HepG2 (cell line): Measurements from ENCODE around the gene LSR. TPM values are rescaled to one million over a fixed set of nuclear protein-coding genes. Genes with fewer than 3 reads are reported as not detected.
A peak's percentile ranks its signal among the peaks of the same experiment; 100 is the strongest.

Source experiments
- FOSL2 ChIP-seq: sonication (generic); formaldehyde crosslinking; IDR thresholded peaks from 2 replicates; pipeline ENCODE4 v1.4.0; 2020; ENCODE audit warnings: missing genetic modification reagents
- GATA4 ChIP-seq: sonication (generic); IDR thresholded peaks from 2 replicates; pipeline ENCODE4 v1.6.1; 2016; ENCODE audit warnings: antibody characterized with exemption, low read depth, borderline replicate concordance
- ISL2 ChIP-seq: sonication (generic); formaldehyde crosslinking; IDR thresholded peaks from 2 replicates; pipeline ENCODE4 v1.5.0; 2020; ENCODE audit warnings: missing genetic modification reagents
- MIER3 ChIP-seq: IDR thresholded peaks from 2 replicates; pipeline ENCODE4 v1.6.1; 2016; ENCODE audit warnings: missing compliant biosample characterization, borderline replicate concordance
- MXD4 ChIP-seq: IDR thresholded peaks from 2 replicates; pipeline ENCODE4 v1.6.1; 2016; ENCODE audit warnings: mild to moderate bottlenecking, missing biosample characterization, missing genetic modification reagents
- PHB2 ChIP-seq: fragments of 450-650 bp; IDR thresholded peaks from 2 replicates; pipeline ENCODE4 v1.6.1; 2018; ENCODE audit not compliant: partially characterized antibody
- PHF5A ChIP-seq: IDR thresholded peaks from one replicate; pipeline ENCODE4 v1.6.1; 2018; ENCODE audit warnings: low read depth, missing genetic modification reagents; ENCODE audit not compliant: unreplicated experiment
- PPARG ChIP-seq: conservative IDR thresholded peaks from 2 replicates; pipeline ENCODE4 v1.6.1; 2016; ENCODE audit warnings: missing biosample characterization, missing genetic modification reagents
- SMARCC2 ChIP-seq: fragments of 450-650 bp; IDR thresholded peaks from 2 replicates; pipeline ENCODE4 v1.6.1; 2017; ENCODE audit warnings: antibody characterized with exemption, mild to moderate bottlenecking
- TBX3 ChIP-seq: fragments of 450-650 bp; IDR thresholded peaks from 2 replicates; pipeline ENCODE4 v1.6.1; 2017; ENCODE audit warnings: antibody characterized with exemption, mild to moderate bottlenecking, inconsistent platforms, borderline replicate concordance
- TEAD2 ChIP-seq: sonication (generic); formaldehyde crosslinking; IDR thresholded peaks from 2 replicates; pipeline ENCODE4 v1.9.0; 2021; ENCODE audit warnings: missing genetic modification reagents
- ZNF143 ChIP-seq: sonication (generic); formaldehyde crosslinking; IDR thresholded peaks from 2 replicates; pipeline ENCODE4 v1.4.0; 2020; ENCODE audit warnings: missing genetic modification reagents
- ZNF329 ChIP-seq: sonication (generic); formaldehyde crosslinking; IDR thresholded peaks from 2 replicates; pipeline ENCODE4 v1.9.0; 2021; ENCODE audit warnings: low read depth, mild to moderate bottlenecking, missing genetic modification reagents
- ZNF343 ChIP-seq: sonication (generic); formaldehyde crosslinking; IDR thresholded peaks from 2 replicates; pipeline ENCODE4 v1.4.0; 2020; ENCODE audit warnings: mild to moderate bottlenecking, missing genetic modification reagents
- ZNF558 ChIP-seq: sonication (generic); formaldehyde crosslinking; IDR thresholded peaks from 2 replicates; pipeline ENCODE4 v1.9.0; 2022; ENCODE audit warnings: mild to moderate bottlenecking, missing genetic modification reagents, borderline replicate concordance
- ZNF569 ChIP-seq: sonication (generic); formaldehyde crosslinking; IDR thresholded peaks from 2 replicates; pipeline ENCODE4 v1.5.0; 2020; ENCODE audit warnings: mild to moderate bottlenecking, missing genetic modification reagents, moderate library complexity, borderline replicate concordance
- ZNF737 ChIP-seq: sonication (generic); formaldehyde crosslinking; IDR thresholded peaks from 2 replicates; pipeline ENCODE4 v1.5.0; 2020; ENCODE audit warnings: missing genetic modification reagents, mild to moderate bottlenecking, borderline replicate concordance
- polyA plus RNA-seq, 8 experiments: library from polyadenylated mRNA; depleted of rRNA in 3 of 8; stranded (reverse) in 7 of 8; unstranded in 1 of 8; fragments of >200 nt; fragmentation: Illumina TruSeq in 4 of 8; extraction: Trizol in 4 of 8; gene quantifications; 2 replicates each; pipeline versions ENCODE4 v1.2.1 to v1.2.3, GENCODE V29; 2011 to 2016; ENCODE audit warnings: low read depth in 4 of 8, missing spikeins in 1 of 8, mixed read lengths in 1 of 8; ENCODE audit not compliant: insufficient read depth in 1 of 8
- total RNA-seq, 5 experiments: library from RNA; depleted of rRNA; stranded (reverse); fragments of >200 nt; fragmentation: Illumina TruSeq; extraction: Trizol; gene quantifications; 2 replicates each; pipeline ENCODE4 v1.2.3, GENCODE V29; 2016; ENCODE audit warnings: low read depth in 1 of 5
- TF ChIP-seq, protein P1 (sequence below): sonication (generic); formaldehyde crosslinking; IDR thresholded peaks from 2 replicates; pipeline ENCODE4 v1.4.0; 2020; ENCODE audit warnings: missing genetic modification reagents, mild to moderate bottlenecking, borderline replicate concordance
- TF ChIP-seq, protein P2 (sequence below): sonication (generic); formaldehyde crosslinking; IDR thresholded peaks from 2 replicates; pipeline ENCODE4 v1.4.0; 2020; ENCODE audit warnings: missing genetic modification reagents
- TF ChIP-seq, protein P3 (sequence below): sonication (generic); formaldehyde crosslinking; conservative IDR thresholded peaks from 2 replicates; pipeline ENCODE4 v1.5.0; 2020; ENCODE audit warnings: missing genetic modification reagents
- TF ChIP-seq, protein P4 (sequence below): sonication (generic); formaldehyde crosslinking; conservative IDR thresholded peaks from 2 replicates; pipeline ENCODE4 v1.4.0; 2020; ENCODE audit warnings: missing genetic modification reagents
- TF ChIP-seq, protein P5 (sequence below): sonication (generic); formaldehyde crosslinking; IDR thresholded peaks from 2 replicates; pipeline ENCODE4 v1.4.0; 2020; ENCODE audit warnings: missing genetic modification reagents

Gene LSR
- total and polyA plus RNA-seq, 2 of the 13 experiments (the other 11 are each of a cell fraction or from before 2014, with no cell fraction given), result 29.2 to 79.2 TPM

DNA sequence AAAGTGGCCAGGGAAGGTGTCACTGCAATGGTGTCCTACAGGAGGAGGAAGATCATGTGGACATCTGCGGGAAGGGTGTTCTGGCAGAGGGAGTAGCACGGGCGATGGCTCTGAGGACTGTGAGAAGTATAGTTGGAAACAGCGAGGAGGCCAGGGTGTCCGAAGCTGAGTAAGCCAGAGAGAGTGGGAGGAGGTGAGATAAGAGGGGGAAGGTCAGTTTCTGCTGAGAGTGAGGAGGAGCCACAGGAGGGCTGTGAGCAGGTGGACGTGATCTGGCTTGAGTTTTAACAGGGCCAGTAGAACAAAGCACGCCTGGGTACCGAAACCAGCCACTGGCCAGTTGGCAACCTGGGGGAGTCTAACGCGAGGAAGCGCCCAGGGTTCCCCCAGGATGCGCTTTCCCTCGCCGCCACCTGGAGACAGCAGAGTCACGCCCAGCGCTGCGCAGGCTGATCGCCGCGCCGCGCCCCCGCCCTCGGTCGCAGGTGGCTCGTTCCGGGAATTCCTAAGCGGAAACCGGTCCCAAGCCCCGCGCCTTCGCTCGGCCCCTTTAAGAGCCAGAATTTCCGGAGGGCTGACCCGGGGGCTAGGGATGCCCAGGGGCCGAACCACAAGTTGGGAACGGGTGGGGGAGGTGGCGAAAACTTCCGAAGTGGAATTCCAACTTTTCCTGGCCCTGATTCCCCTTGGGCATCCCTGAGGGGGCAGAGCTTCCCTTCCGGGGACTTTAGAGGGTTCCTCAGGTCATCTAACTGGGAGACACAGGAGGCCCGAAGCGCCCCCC is 1.1 kb upstream of the LSR start (continued):
- TF ChIP-seq TBX3 (no peak; the same call in 1 of the 2 replicates), GATA4 (no peak), ZNF343 (CRISPR knock-in tag) (0 out of 2 replicates have a peak, but pooled peaks have one; percentile 0), ISL2 (CRISPR knock-in tag) (peak; percentile 29; the same call in 1 of the 2 replicates), PPARG (CRISPR knock-in tag) (no peak), FOSL2 (CRISPR knock-in tag) (no peak), MIER3 (CRISPR knock-in tag) (no peak; the same call in 1 of the 2 replicates), SMARCC2 (no peak), ZNF737 (no peak), TEAD2 (no peak), PHF5A (CRISPR knock-in tag) (peak; percentile 20), ZNF558 (no peak), ZNF143 (no peak), ZNF329 (CRISPR knock-in tag) (no peak), ZNF569 (CRISPR knock-in tag) (no peak), PHB2 (no peak), MXD4 (CRISPR knock-in tag) (no peak)
- TF ChIP-seq, protein P1, sequence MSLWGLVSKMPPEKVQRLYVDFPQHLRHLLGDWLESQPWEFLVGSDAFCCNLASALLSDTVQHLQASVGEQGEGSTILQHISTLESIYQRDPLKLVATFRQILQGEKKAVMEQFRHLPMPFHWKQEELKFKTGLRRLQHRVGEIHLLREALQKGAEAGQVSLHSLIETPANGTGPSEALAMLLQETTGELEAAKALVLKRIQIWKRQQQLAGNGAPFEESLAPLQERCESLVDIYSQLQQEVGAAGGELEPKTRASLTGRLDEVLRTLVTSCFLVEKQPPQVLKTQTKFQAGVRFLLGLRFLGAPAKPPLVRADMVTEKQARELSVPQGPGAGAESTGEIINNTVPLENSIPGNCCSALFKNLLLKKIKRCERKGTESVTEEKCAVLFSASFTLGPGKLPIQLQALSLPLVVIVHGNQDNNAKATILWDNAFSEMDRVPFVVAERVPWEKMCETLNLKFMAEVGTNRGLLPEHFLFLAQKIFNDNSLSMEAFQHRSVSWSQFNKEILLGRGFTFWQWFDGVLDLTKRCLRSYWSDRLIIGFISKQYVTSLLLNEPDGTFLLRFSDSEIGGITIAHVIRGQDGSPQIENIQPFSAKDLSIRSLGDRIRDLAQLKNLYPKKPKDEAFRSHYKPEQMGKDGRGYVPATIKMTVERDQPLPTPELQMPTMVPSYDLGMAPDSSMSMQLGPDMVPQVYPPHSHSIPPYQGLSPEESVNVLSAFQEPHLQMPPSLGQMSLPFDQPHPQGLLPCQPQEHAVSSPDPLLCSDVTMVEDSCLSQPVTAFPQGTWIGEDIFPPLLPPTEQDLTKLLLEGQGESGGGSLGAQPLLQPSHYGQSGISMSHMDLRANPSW, result no peak
- TF ChIP-seq, protein P2, sequence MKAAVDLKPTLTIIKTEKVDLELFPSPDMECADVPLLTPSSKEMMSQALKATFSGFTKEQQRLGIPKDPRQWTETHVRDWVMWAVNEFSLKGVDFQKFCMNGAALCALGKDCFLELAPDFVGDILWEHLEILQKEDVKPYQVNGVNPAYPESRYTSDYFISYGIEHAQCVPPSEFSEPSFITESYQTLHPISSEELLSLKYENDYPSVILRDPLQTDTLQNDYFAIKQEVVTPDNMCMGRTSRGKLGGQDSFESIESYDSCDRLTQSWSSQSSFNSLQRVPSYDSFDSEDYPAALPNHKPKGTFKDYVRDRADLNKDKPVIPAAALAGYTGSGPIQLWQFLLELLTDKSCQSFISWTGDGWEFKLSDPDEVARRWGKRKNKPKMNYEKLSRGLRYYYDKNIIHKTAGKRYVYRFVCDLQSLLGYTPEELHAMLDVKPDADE (CRISPR knock-in tag), result no peak
- TF ChIP-seq, protein P3, sequence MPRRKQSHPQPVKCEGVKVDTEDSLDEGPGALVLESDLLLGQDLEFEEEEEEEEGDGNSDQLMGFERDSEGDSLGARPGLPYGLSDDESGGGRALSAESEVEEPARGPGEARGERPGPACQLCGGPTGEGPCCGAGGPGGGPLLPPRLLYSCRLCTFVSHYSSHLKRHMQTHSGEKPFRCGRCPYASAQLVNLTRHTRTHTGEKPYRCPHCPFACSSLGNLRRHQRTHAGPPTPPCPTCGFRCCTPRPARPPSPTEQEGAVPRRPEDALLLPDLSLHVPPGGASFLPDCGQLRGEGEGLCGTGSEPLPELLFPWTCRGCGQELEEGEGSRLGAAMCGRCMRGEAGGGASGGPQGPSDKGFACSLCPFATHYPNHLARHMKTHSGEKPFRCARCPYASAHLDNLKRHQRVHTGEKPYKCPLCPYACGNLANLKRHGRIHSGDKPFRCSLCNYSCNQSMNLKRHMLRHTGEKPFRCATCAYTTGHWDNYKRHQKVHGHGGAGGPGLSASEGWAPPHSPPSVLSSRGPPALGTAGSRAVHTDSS (CRISPR knock-in tag), result no peak
- TF ChIP-seq, protein P4, sequence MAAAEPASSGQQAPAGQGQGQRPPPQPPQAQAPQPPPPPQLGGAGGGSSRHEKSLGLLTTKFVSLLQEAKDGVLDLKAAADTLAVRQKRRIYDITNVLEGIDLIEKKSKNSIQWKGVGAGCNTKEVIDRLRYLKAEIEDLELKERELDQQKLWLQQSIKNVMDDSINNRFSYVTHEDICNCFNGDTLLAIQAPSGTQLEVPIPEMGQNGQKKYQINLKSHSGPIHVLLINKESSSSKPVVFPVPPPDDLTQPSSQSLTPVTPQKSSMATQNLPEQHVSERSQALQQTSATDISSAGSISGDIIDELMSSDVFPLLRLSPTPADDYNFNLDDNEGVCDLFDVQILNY, result no peak
- TF ChIP-seq, protein P5, sequence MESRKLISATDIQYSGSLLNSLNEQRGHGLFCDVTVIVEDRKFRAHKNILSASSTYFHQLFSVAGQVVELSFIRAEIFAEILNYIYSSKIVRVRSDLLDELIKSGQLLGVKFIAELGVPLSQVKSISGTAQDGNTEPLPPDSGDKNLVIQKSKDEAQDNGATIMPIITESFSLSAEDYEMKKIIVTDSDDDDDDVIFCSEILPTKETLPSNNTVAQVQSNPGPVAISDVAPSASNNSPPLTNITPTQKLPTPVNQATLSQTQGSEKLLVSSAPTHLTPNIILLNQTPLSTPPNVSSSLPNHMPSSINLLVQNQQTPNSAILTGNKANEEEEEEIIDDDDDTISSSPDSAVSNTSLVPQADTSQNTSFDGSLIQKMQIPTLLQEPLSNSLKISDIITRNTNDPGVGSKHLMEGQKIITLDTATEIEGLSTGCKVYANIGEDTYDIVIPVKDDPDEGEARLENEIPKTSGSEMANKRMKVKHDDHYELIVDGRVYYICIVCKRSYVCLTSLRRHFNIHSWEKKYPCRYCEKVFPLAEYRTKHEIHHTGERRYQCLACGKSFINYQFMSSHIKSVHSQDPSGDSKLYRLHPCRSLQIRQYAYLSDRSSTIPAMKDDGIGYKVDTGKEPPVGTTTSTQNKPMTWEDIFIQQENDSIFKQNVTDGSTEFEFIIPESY (CRISPR knock-in tag), result no peak
